HCT116 (cell line): ENCODE measurements around the gene HEATR3.

Experiments
- CTCF ChIP-seq, 3 experiments: fragments of 200-600 bp in 1 of 3; sonication (generic) in 1 of 3; IDR thresholded peaks in 2 of 3; conservative IDR thresholded peaks in 1 of 3; 2 replicates each; pipeline ENCODE4 v1.5.1; 2012 to 2017; ENCODE audit warnings: low read depth in 2 of 3, low read length in 2 of 3, antibody characterized with exemption in 1 of 3, borderline replicate concordance in 1 of 3, control low read depth in 1 of 3, mild to moderate bottlenecking in 1 of 3, mixed read lengths in 1 of 3, mixed run types in 1 of 3, moderate library complexity in 1 of 3; ENCODE audit not compliant: insufficient read depth in 1 of 3
- FOSL1 ChIP-seq: IDR thresholded peaks from 2 replicates; pipeline ENCODE4 v1.6.1; 2012; ENCODE audit warnings: low read depth
- JUND ChIP-seq: IDR thresholded peaks from 2 replicates; pipeline ENCODE4 v1.6.1; 2012
- TCF7L2 ChIP-seq: IDR thresholded peaks from 2 replicates; pipeline ENCODE4 v1.7.0; 2011; ENCODE audit warnings: borderline replicate concordance, inconsistent platforms; ENCODE audit not compliant: insufficient read depth, insufficient read length; ENCODE audit errors: extremely low read depth

DNA sequence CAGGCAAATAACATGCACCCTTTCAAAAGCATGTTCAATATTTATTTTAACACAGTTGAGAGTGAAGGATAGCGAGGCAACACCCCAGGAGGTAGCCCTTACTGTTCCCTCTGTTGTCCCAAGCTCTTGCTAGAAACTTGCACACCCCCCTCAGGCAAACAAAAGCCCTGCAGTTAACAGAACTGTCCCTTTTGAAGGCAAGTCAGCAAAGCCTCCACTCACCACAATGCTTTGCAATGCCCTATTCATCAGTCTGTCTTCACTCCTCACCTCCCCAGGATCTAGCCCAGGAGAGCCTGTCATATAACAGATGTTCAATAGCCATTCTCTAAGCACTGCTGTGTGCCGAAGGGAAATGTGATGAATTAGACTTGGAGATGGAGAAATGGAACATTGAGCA is 44.2 kb upstream of the HEATR3 start:
- TF ChIP-seq CTCF (IDR thresholded peaks at IDR 0.05 in 2 of 3, conservative IDR thresholded peaks at IDR 0.05 in 1 of 3; ENCODE audit: borderline replicate concordance in 1 of 3, insufficient read depth in 1 of 3, low read depth in 2 of 3, low read length in 2 of 3): peak in 1 of 3 experiments; percentile 22; a peak in 2 of 6 replicates
- TF ChIP-seq FOSL1: no peak
- TF ChIP-seq TCF7L2: no peak
- no peak for TF ChIP-seq JUND
